ENCODE results near the gene AGAP3.

AGAP3 gene

DNA sequence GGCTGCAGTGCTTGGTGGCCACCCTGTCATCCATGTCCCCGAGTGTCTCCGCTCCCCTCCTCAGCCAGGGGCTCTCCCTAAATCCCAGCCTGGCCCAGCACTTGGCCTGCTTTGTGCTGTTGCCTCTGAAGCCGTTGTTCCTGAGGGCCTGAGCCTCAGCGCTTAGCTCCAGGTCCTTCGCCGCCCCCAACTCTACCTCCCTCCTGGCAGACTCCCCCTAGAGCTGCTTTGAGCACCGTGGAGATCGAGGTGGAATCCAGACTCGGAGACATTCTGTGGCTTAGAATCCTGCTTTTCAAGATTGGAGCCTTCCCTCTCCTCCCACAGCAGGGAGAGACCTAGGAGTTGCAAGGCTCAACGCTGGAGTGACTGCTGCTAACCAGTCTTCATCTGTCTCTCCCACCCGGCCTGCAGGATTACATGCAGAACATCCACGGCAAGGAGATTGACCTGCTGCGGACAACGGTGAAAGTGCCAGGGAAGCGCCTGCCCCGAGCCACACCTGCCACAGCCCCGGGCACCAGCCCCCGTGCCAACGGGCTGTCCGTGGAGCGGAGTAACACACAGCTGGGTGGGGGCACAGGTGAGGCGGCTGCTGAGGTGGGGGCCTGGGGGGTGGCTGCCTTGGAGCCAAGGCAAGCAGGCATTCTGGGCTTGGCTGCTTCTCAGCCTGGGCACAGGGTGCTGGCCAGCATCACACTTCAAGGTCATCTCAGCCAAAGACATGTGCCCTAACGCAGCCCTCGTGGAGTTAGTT, 47.9 kb downstream of the AGAP3 start:
- no peaks in the 10 kb centered on the region for H3K9me3 ChIP-seq (ENCODE audit: control insufficient read depth in 2 of 2, low read length in 2 of 2)
- H3K4me1 ChIP-seq (ENCODE audit: control insufficient read depth, insufficient read depth, low read length) = no peaks in the 10 kb centered on the region
- H3K27me3 ChIP-seq (ENCODE audit: control insufficient read depth in 1 of 2, insufficient read depth in 2 of 2, low read length in 2 of 2) = no peaks in the 10 kb centered on the region
- H3K36me3 ChIP-seq (ENCODE audit: control insufficient read depth in 2 of 2, insufficient read depth in 2 of 2, low read length in 2 of 2) = peaks cover 25 to 55% of the 10 kb centered on the region in 2 donors
- no peak overlapping the region for H3K4me3 ChIP-seq (ENCODE audit: low read length in 2 of 2)
- no peak overlapping the region for H3K27ac ChIP-seq (ENCODE audit: low read length)
- H3K9ac ChIP-seq (ENCODE audit: low read length in 2 of 2) = no peak overlapping the region

DNA sequence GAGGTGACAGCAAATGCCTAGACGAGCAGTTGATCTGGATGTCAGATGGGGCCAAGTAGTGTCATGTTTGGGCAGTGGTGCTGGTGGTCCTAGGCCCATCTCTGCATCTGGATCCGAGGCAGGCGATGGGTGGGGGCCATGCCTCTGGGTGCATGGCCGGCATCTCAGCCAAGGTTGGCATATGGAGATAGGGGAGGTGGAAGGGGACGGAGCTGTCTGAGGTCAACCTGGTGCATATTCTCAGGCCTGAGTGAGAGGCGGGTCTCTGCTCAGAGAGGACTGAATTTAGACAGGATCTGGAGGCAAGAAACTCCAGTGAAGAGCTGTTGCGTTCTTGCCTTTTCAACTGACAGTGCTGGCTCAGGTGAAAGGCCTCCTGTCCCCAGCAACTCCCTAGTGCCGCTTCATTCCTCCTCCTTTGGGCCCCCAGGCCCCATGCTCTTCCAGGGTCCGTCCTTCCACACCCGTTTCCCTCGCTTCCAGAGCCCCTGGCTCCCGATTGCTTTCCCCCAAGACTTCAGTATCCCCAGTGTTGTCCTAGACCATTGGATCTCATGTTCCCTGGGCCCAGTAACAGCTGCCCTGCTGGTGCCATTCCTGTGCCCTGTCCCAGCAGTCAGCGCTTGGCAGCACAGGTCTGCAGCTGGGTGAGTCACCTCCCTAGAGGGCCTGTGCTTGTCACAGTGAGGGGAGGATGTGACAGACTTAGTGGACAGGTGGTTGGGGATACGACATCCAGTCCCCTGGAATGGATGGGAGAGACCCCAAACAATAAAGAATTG, 48.7 kb downstream of the AGAP3 start:
- no peaks in the 10 kb centered on the region for H3K4me1 ChIP-seq (ENCODE audit: control insufficient read depth, insufficient read depth, low read length)
- no peak overlapping the region for H3K27ac ChIP-seq (ENCODE audit: low read length)
- no peak overlapping the region for H3K4me3 ChIP-seq (ENCODE audit: low read length in 2 of 2)
- H3K9ac ChIP-seq (ENCODE audit: low read length in 2 of 2) = no peak overlapping the region
- H3K36me3 ChIP-seq (ENCODE audit: control insufficient read depth in 2 of 2, insufficient read depth in 2 of 2, low read length in 2 of 2) = peaks cover 25 to 51% of the 10 kb centered on the region in 2 donors
- no peaks in the 10 kb centered on the region for H3K9me3 ChIP-seq (ENCODE audit: control insufficient read depth in 2 of 2, low read length in 2 of 2)
- H3K27me3 ChIP-seq (ENCODE audit: control insufficient read depth in 1 of 2, insufficient read depth in 2 of 2, low read length in 2 of 2) = no peaks in the 10 kb centered on the region

DNA sequence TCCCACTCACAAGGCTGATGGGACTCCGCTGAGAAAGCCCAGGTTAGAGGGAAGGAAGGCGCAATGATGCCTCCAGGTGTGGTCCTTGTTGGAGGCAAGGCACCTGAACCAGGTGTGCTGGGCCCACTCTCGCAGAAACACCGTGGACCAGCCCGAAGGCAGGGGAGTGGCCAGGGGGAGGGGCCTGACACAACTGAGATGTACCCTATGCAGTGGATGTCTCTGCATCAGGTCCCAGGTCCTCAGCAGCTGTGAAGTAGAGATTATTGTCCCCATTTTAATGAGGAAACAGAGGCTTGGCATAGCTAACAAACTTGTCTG, 49.2 kb downstream of the AGAP3 start:
- no peaks in the 10 kb centered on the region for H3K4me1 ChIP-seq (ENCODE audit: control insufficient read depth, insufficient read depth, low read length)
- no peak overlapping the region for H3K27ac ChIP-seq (ENCODE audit: low read length)
- H3K4me3 ChIP-seq (ENCODE audit: low read length in 2 of 2) = no peak overlapping the region
- H3K9ac ChIP-seq (ENCODE audit: low read length in 2 of 2) = no peak overlapping the region
- H3K27me3 ChIP-seq (ENCODE audit: control insufficient read depth in 1 of 2, insufficient read depth in 2 of 2, low read length in 2 of 2) = no peaks in the 10 kb centered on the region
- peaks cover 28 to 49% of the 10 kb centered on the region in 2 donors for H3K36me3 ChIP-seq (ENCODE audit: control insufficient read depth in 2 of 2, insufficient read depth in 2 of 2, low read length in 2 of 2)
- no peaks in the 10 kb centered on the region for H3K9me3 ChIP-seq (ENCODE audit: control insufficient read depth in 2 of 2, low read length in 2 of 2)

DNA sequence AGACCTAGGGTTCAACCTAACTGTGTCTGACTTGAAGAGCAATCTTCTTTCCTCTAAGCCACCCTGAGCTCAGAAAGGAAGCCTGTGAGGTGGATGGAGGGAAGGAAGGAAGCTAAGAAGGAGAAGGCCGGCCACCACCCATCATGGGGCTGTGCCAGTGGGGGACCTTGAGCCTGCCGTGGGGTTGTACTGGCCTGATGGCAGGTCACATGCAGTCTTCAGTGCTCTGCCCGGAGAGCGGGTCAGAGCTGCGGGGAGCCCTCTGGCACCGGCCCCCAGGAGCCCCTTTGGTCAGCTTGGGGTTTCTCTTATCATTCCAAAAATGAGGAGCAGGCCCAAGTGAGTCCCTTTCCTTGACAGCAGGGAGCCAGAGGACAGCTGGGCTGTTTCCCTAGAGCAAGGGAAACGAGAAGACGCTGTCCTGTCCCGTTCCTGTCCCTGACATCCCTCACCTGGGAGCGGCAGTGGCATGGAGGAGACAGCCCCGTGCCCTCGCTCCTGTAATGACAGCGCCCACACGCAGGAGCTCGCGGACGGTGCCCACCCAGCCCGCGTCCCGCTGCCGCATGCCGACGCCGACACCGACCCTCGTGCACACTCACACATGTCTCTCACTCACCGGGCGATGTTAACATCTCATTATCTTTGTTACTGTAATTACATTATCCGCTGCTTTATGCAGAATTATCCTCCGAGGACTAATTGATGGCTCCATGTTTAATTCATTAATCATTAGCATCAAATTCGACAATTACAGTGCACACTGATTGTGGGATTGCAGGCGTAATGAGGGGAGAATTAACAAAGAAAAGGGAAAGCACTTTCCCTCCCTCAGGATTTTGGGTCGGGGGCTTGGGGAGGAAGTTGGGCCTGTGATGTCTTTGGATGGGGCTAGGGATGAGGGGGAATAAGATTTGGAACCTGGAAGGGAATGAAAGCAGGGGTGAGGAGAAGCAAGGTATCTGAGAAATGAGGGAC, 49.9 kb downstream of the AGAP3 start:
- Histone ChIP-seq H3K9ac (ENCODE audit: low read length in 2 of 2) (no peak overlapping the region), H3K9me3 (ENCODE audit: control insufficient read depth in 2 of 2, low read length in 2 of 2) (no peaks in the 10 kb centered on the region), H3K4me3 (ENCODE audit: low read length in 2 of 2) (no peak overlapping the region), H3K4me1 (ENCODE audit: control insufficient read depth, insufficient read depth, low read length) (no peaks in the 10 kb centered on the region), H3K27me3 (ENCODE audit: control insufficient read depth in 1 of 2, insufficient read depth in 2 of 2, low read length in 2 of 2) (no peaks in the 10 kb centered on the region), H3K36me3 (ENCODE audit: control insufficient read depth in 2 of 2, insufficient read depth in 2 of 2, low read length in 2 of 2) (peaks cover 32 to 51% of the 10 kb centered on the region in 2 donors), H3K27ac (ENCODE audit: low read length) (no peak overlapping the region)

DNA sequence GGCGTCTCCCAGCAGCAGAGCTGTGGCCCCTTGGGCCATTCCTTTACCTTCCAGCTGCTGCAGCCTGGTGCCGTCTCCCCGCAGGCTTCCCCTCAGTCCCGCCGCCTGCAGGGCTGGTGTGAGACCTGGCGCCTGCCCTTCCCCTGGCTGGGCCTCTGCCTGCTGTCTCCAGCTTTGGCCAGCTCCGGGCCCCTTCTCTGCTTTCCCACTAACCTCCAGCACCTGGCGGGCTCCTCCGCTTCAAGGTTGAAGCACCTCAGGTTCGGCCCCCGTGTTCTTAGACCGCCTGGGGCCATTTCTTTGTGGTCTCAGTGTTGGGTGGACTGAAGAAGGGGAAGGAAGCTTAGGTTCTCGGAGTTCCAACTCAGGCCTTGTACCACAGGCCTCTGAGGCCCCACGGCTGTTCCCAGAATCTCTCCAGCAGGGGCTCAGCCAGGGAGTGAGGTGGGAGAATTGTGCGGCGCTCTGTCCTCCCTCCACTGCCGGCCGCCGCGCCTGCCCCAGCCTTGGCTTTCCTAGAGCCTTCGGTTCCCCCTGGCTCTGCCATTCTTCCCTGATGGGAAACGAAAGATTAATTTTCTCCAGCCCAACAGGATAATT, 50.9 kb downstream of the AGAP3 start:
- no peak overlapping the region for H3K27ac ChIP-seq (ENCODE audit: low read length)
- H3K36me3 ChIP-seq (ENCODE audit: control insufficient read depth in 2 of 2, insufficient read depth in 2 of 2, low read length in 2 of 2) = peaks cover 38 to 55% of the 10 kb centered on the region in 2 donors

DNA sequence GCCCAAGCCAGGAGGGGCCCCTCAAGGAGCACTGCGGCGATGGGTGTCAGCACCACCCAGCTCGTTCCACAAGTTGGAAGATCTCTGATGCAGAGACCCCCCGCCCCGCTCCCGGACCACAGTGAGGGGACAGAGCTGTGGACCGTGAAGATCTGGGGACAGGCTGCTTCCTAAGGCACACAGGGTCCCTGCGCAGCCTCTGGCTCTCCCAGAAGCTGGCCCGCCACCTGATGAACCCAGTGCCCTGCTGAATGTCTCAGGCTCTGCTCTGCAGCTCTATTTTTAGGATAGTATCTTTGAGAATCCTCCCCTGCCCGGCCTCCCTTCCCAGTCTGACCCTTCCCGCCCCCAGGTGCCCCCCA, 51.5 kb downstream of the AGAP3 start:
- no peak overlapping the region for H3K9ac ChIP-seq (ENCODE audit: low read length in 2 of 2)
- H3K27ac ChIP-seq (ENCODE audit: low read length) = no peak overlapping the region
- H3K9me3 ChIP-seq (ENCODE audit: control insufficient read depth in 2 of 2, low read length in 2 of 2) = no peaks in the 10 kb centered on the region
- peaks cover 36 to 56% of the 10 kb centered on the region in 2 donors for H3K36me3 ChIP-seq (ENCODE audit: control insufficient read depth in 2 of 2, insufficient read depth in 2 of 2, low read length in 2 of 2)
- H3K4me3 ChIP-seq (ENCODE audit: low read length in 2 of 2) = no peak overlapping the region
- H3K27me3 ChIP-seq (ENCODE audit: control insufficient read depth in 1 of 2, insufficient read depth in 2 of 2, low read length in 2 of 2) = no peaks in the 10 kb centered on the region
- no peaks in the 10 kb centered on the region for H3K4me1 ChIP-seq (ENCODE audit: control insufficient read depth, insufficient read depth, low read length)

More for the DNA sequence above, 50.9 kb downstream of the AGAP3 start:
- Histone ChIP-seq H3K4me3 (ENCODE audit: low read length in 2 of 2) (no peak overlapping the region), H3K27me3 (ENCODE audit: control insufficient read depth in 1 of 2, insufficient read depth in 2 of 2, low read length in 2 of 2) (no peaks in the 10 kb centered on the region), H3K9ac (ENCODE audit: low read length in 2 of 2) (no peak overlapping the region), H3K4me1 (ENCODE audit: control insufficient read depth, insufficient read depth, low read length) (no peaks in the 10 kb centered on the region), H3K9me3 (ENCODE audit: control insufficient read depth in 2 of 2, low read length in 2 of 2) (no peaks in the 10 kb centered on the region)

DNA sequence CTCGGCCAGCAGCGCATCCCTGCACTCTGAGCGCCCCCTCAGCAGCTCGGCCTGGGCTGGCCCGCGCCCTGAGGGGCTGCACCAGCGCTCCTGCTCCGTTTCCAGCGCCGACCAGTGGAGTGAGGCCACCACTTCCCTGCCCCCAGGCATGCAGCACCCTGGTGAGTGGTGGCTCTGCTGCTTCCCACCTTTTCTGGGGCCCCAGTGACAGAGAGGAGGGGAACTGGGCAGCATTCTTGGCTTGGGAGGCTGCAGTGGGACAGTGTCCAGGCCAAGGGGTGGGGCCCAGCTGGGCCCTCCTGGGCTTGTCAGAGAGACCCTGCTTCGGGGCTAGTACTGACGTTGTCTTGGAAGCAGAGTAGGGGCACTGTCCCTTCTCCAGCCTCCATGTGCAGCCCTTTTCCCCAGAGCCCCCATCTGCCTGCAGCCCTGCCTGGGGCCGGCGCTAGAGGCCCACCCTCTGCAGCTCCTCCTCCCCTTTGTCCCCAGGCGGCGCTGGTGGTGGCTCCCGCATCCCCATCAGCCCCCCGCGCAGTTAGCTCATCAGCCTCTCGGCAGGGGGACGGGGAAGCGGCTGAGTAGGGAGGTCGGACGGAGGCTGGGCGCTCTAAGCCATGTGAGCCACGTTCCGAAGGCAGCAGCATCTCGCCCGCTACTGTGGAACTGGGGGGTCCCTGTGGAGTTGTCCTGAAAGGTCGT, 52.0 kb downstream of the AGAP3 start:
- Histone ChIP-seq H3K9me3 (ENCODE audit: control insufficient read depth in 2 of 2, low read length in 2 of 2) (no peaks in the 10 kb centered on the region), H3K36me3 (ENCODE audit: control insufficient read depth in 2 of 2, insufficient read depth in 2 of 2, low read length in 2 of 2) (peaks cover 37 to 55% of the 10 kb centered on the region in 2 donors), H3K4me3 (ENCODE audit: low read length in 2 of 2) (no peak overlapping the region), H3K9ac (ENCODE audit: low read length in 2 of 2) (no peak overlapping the region), H3K27me3 (ENCODE audit: control insufficient read depth in 1 of 2, insufficient read depth in 2 of 2, low read length in 2 of 2) (no peaks in the 10 kb centered on the region), H3K27ac (ENCODE audit: low read length) (no peak overlapping the region), H3K4me1 (ENCODE audit: control insufficient read depth, insufficient read depth, low read length) (no peaks in the 10 kb centered on the region)

DNA sequence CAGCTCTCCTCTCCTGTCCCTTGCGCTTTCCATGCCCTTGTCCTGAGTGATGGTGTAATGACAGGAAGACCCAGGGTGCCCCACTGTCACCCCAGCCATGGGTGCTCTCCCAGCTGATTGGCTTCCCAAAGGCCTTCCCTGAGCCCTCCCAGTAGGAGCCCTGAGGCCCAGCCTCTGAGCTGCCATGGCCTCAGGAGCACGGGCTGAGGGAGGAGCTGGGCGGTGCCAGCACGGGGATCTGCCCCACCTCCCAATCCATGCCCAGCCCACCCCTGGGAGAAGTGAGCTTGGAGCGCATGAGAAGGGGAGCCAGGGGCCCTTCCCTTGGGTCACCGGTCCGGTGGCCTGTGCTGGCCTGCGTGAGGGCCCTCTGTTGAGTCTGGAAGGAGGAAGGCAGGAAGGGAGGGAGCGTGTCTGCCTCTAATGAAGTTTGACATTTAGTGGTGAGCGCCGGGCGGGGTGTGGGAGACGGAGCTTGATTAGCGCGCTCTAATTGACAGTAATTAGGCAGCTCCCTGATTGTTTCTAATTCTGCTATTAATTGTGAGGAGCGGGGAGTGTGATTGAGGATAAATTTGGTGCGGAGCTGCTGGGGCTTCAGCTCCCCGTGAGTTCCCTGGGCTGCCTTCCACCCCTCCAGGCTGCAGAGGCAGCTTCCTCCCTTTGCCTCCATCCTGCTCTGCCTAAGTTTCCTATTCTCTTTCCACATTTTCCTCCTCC, 53.0 kb downstream of the AGAP3 start:
- Histone ChIP-seq H3K36me3 (ENCODE audit: control insufficient read depth in 2 of 2, insufficient read depth in 2 of 2, low read length in 2 of 2) (peaks cover 45 to 57% of the 10 kb centered on the region in 2 donors), H3K4me1 (ENCODE audit: control insufficient read depth, insufficient read depth, low read length) (no peaks in the 10 kb centered on the region), H3K9ac (ENCODE audit: low read length in 2 of 2) (no peak overlapping the region), H3K27ac (ENCODE audit: low read length) (no peak overlapping the region), H3K27me3 (ENCODE audit: control insufficient read depth in 1 of 2, insufficient read depth in 2 of 2, low read length in 2 of 2) (no peaks in the 10 kb centered on the region), H3K9me3 (ENCODE audit: control insufficient read depth in 2 of 2, low read length in 2 of 2) (no peaks in the 10 kb centered on the region), H3K4me3 (ENCODE audit: low read length in 2 of 2) (no peak overlapping the region)

DNA sequence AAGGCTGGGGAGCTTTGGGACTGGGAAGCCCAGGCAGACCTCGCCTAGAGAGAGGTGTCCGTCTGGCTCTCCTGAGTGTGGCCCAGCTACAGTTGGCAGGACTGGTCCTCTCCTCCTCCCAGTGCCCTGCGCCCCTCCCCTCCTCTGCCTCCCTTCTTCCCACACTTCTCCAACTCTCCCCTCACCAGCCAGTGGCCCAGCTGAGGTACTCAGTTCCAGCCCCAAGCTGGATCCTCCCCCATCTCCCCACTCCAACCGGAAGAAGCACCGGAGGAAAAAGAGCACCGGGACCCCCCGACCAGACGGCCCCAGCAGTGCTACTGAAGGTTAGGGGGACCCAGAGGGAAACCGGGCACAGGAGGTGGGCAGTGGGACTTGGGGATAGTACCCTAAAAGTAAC, 53.5 kb downstream of the AGAP3 start:
- H3K9me3 ChIP-seq (ENCODE audit: control insufficient read depth in 2 of 2, low read length in 2 of 2) = no peaks in the 10 kb centered on the region
- H3K36me3 ChIP-seq (ENCODE audit: control insufficient read depth in 2 of 2, insufficient read depth in 2 of 2, low read length in 2 of 2) = peaks cover 43 to 51% of the 10 kb centered on the region in 2 donors
- no peak overlapping the region for H3K4me3 ChIP-seq (ENCODE audit: low read length in 2 of 2)
- H3K4me1 ChIP-seq (ENCODE audit: control insufficient read depth, insufficient read depth, low read length) = no peaks in the 10 kb centered on the region
- no peak overlapping the region for H3K27ac ChIP-seq (ENCODE audit: low read length)
- no peak overlapping the region for H3K9ac ChIP-seq (ENCODE audit: low read length in 2 of 2)
- H3K27me3 ChIP-seq (ENCODE audit: control insufficient read depth in 1 of 2, insufficient read depth in 2 of 2, low read length in 2 of 2) = no peaks in the 10 kb centered on the region

Measured in stomach smooth muscle (tissue), 2 donors.